Brain microvascular endothelial cell (primary cell): ENCODE data around the gene ITGB2.

Source experiments
- DNase-seq: peaks from one replicate; pipeline ENCODE4 v3.0.0-alpha.2; 2020
- H3K27ac ChIP-seq: fragments of 250-450 bp; sonication (Bioruptor Pico); 2 replicates; pipeline ENCODE4 v1.5.1; 2020; ENCODE audit warnings: mild to moderate bottlenecking, moderate library complexity
- H3K27me3 ChIP-seq: fragments of 250-450 bp; sonication (Bioruptor Pico); replicated peaks from 2 replicates; pipeline ENCODE4 v1.5.1; 2020; ENCODE audit warnings: mild to moderate bottlenecking
- H3K36me3 ChIP-seq: fragments of 250-450 bp; sonication (Bioruptor Pico); replicated peaks from 2 replicates; pipeline ENCODE4 v1.5.1; 2020; ENCODE audit warnings: mild to moderate bottlenecking
- H3K4me3 ChIP-seq: 2 replicates; pipeline ENCODE4 v1.5.1; 2011; ENCODE audit warnings: low read depth, mild to moderate bottlenecking, control low read depth, low read length, moderate library complexity
- in situ Hi-C: cut with HindIII; loops from 2 replicates; pipeline ENCODE4 v1.10.0; 2017; ENCODE audit warnings: low sequenced_read_pairs, low pct_ligation_motif_present
- TF ChIP-seq, protein P1 (sequence below): IDR thresholded peaks from 2 replicates; pipeline ENCODE4 v1.5.1; 2011; ENCODE audit warnings: low read depth, mild to moderate bottlenecking, moderate library complexity, low read length, control low read depth, inconsistent platforms; ENCODE audit errors: missing control alignments

ITGB2 gene

DNA sequence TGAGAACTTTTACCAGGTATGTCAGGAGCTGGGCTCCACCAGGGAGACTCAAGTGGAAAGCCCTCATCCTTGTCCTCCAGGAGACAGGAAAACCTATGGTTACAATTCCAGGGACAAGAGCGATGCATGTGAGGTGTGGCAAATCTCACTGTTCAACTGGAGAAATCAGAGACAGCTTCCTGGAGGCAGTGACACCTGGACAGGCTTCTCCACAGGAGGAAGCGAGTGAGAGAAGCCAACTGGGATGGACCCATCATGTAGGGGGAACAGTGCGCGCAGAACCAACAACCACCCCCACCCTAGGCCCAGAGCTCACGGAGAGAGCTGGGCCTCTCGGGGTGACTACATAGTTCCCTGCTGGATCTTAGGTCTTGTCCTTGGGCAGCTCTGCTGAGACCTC, 13.6 kb upstream of the ITGB2 start:
- H3K36me3 ChIP-seq, result no peaks in the 10 kb centered on the region
- no peak overlapping the region for H3K4me3 ChIP-seq
- peaks cover 45% of the 10 kb centered on the region for H3K27me3 ChIP-seq
- H3K27ac ChIP-seq, result no peak overlapping the region
- in situ Hi-C loops, result loop anchor here (25.0 kb wide), 1 partner anchor 203 kb away; no protein-coding TSS in a partner anchor
- TF ChIP-seq, protein P1, sequence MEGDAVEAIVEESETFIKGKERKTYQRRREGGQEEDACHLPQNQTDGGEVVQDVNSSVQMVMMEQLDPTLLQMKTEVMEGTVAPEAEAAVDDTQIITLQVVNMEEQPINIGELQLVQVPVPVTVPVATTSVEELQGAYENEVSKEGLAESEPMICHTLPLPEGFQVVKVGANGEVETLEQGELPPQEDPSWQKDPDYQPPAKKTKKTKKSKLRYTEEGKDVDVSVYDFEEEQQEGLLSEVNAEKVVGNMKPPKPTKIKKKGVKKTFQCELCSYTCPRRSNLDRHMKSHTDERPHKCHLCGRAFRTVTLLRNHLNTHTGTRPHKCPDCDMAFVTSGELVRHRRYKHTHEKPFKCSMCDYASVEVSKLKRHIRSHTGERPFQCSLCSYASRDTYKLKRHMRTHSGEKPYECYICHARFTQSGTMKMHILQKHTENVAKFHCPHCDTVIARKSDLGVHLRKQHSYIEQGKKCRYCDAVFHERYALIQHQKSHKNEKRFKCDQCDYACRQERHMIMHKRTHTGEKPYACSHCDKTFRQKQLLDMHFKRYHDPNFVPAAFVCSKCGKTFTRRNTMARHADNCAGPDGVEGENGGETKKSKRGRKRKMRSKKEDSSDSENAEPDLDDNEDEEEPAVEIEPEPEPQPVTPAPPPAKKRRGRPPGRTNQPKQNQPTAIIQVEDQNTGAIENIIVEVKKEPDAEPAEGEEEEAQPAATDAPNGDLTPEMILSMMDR, result no peak
- DNase-seq, result no peak

DNA sequence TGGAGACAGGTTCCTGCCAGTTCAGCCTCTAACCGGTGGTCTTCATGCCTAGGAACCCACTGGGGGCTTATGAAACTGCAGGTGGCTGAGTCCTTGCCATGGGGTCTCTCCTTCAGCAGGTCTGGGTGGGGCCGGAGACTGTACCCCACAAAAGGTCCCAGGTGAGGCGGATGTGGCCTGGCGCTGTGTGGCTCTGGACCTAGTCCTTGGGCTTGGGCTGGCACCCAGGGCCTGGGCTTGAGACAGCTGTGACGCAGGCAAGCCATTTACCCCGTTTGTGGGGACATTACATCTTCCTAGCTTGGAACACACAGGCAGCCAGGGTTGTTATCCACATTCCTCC, 13.2 kb upstream of the ITGB2 start:
- no peak overlapping the region for H3K27ac ChIP-seq
- no peak overlapping the region for H3K4me3 ChIP-seq
- H3K27me3 ChIP-seq, result peaks cover 45% of the 10 kb centered on the region
- no peak for DNase-seq
- in situ Hi-C loops, result loop anchor here (25.0 kb wide), 1 partner anchor 203 kb away; no protein-coding TSS in a partner anchor
- TF ChIP-seq, protein P1, result no peak
- no peaks in the 10 kb centered on the region for H3K36me3 ChIP-seq

DNA sequence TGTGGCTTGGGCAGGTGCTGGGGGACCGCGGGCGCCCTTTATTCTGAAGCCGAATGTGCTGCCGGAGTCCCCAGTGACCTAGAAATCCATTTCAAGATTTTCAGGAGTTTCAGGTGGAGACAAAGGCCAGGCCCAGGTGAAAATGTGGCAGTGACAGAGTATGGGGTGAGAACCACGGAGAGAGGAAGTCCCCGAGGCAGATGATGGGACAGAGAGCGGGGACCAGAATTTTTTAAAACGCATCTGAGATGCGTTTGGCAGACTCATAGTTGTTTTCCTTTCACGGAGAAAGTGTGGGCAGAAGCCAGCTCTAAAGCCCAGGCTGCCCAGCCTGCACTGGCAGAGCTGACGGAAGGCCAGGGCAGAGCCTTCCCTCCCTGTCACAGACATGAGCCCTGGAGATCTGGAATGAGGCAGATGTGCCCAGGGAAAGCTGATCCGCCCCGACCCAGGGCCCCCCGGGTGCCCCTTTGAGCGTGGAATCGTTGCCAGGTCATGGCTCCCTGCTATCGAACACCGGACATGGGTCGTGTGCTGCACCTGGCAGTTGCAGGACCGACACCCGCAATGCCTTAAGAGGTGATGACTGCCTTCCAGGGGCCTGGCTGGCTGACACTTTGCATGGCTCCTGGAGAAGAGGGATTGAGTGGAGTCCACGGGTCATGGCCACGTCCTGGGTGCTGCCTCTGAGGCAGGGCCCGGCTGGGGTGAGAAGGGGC, 12.7 kb upstream of the ITGB2 start:
- no peaks in the 10 kb centered on the region for H3K36me3 ChIP-seq
- TF ChIP-seq, protein P1, result no peak
- no peak overlapping the region for H3K27ac ChIP-seq
- H3K27me3 ChIP-seq, result peaks cover 45% of the 10 kb centered on the region
- in situ Hi-C loops, result loop anchor here (25.0 kb wide), 1 partner anchor 204 kb away; no protein-coding TSS in a partner anchor
- DNase-seq, result no peak
- no peak overlapping the region for H3K4me3 ChIP-seq

DNA sequence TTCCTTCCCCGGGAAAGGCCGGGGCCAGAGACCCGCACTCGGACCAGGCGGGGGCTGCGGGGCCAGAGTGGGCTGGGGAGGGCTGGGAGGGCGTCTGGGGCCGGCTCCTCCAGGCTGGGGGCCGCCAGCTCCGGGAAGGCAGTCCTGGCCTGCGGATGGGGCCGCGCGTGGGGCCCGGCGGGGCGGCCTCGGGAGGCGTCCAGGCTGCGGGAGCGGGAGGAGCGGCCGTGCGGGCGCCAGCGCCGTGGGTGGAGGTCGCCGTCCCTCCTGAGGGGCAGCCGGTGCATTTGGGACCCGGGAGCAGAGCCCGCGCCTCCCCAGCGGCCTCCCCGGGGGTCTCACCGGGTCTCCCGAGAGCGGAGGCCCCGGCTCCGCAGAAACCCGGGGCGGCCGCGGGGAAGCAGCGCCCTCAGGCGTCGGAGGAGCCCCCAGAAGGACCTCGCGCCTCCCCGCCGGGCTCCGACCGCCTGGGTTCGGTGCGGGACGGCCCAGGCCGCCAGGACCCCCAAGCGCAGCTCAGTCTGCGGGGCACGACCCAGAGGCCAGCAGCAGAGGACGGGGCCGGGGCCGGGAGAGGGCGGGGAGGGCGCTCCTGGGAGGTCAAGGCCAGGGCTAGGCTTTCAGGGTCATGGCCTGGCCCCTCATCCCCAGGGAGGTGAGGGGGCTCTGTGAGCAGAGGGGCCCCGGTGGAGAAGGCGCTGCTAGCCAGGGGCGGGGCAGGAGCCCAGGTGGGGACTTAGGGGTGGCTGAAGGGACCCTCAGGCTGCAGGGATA, 11.9 kb upstream of the ITGB2 start:
- no peak overlapping the region for H3K27ac ChIP-seq

DNA sequence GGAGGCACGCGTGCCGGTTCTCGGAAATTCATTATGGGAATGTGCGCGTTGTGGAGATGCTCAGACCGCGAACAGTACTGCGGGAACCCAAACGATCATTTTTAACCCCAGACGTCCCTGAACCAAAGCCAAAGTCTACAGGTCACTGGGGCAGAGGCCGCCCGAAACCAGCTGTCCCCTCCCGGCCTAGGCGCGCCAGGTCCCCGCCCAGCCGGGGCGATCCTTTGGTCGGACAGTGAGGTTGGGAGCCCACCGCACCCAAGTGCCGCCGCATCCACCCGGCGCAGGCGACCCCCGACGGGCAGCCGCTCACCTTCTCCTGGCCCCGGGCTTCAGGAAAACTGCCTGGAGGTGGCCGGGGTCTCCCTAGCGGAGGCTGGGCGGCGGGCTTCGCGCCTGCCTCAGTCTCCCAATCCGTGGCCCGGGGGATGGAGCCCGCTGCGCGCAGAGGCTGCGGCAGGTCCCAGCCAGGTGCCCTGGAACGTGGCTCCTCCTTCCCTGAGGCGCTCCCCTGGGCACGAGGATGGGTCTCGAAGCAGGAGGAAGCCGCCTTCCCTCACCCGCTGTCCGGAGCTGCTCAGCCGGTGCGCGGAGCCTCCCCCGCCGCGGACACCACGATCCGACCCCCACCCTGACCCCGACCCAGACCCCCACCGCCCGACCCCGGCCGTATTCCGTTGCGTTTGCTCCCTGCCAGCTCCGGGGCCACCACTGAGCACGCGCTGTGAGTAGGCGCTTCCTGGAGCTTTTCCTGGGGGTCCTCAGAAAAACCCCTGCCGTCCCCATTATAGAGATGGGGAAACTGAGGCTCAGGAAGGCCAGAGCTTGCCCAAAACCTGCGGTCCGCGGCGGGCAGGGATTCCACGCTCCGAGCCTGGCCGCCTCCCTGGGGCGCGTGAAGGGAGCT, 11.1 kb upstream of the ITGB2 start:
- DNase-seq, result no peak
- TF ChIP-seq, protein P1, result no peak
- in situ Hi-C loops, result loop anchor here (25.0 kb wide), 1 partner anchor 206 kb away; no protein-coding TSS in a partner anchor
- no peaks in the 10 kb centered on the region for H3K36me3 ChIP-seq
- H3K4me3 ChIP-seq, result no peak overlapping the region
- H3K27me3 ChIP-seq, result peaks cover 48% of the 10 kb centered on the region
- no peak overlapping the region for H3K27ac ChIP-seq

More for the DNA sequence above, 11.9 kb upstream of the ITGB2 start:
- no peak for DNase-seq
- Histone ChIP-seq H3K27me3 (peaks cover 45% of the 10 kb centered on the region), H3K4me3 (no peak overlapping the region), H3K36me3 (no peaks in the 10 kb centered on the region)
- TF ChIP-seq, protein P1, result peak; percentile 47
- in situ Hi-C loops, result loop anchor here (25.0 kb wide), 1 partner anchor 205 kb away; no protein-coding TSS in a partner anchor
